H1 (cell line): ENCODE measurements around the gene IGF2R. TPM values are rescaled to one million over a fixed set of nuclear protein-coding genes. Genes with fewer than 3 reads are reported as not detected.

ENCODE experiments used
- CTCF ChIA-PET: fragments of 300-600 bp; sonication (Branson Sonifier 250); formaldehyde crosslinking; loops from one replicate; lab custom pipeline; 2021; ENCODE audit not compliant: partially characterized antibody; lab: Charles Lee
- POLR2A ChIA-PET: fragments of 300-600 bp; sonication (Branson Sonifier 250); formaldehyde crosslinking; loops from one replicate; lab custom pipeline; 2021; ENCODE audit warnings: inconsistent platforms; ENCODE audit not compliant: partially characterized antibody; lab: Charles Lee
- DNase-seq, 2 experiments: peaks; one replicate each; pipeline versions ENCODE4 v3.0.0 to v3.0.0-alpha.2; 2010 to 2022; ENCODE audit warnings: low spot score in 2 of 2, low read depth in 1 of 2, mixed read lengths in 1 of 2
- FAIRE-seq: peaks from 2 replicates; lab custom pipeline; 2011; peaks lifted over from hg19 to GRCh38; lab: Jason Lieb, UNC
- H2AFZ ChIP-seq: 2 replicates; pipeline ENCODE4 v1.8.1; 2012; ENCODE audit warnings: low read length, inconsistent platforms
- H2AK5ac ChIP-seq: 2 replicates; pipeline ENCODE4 v1.6.1; 2013; ENCODE audit warnings: low read depth, low read length
- H2BK120ac ChIP-seq: replicated peaks from 2 replicates; pipeline ENCODE3; 2013; ENCODE audit warnings: low read depth, low read length, inconsistent platforms
- H2BK12ac ChIP-seq: 2 replicates; pipeline ENCODE4 v1.6.1; 2013; ENCODE audit warnings: low read depth, low read length
- H2BK15ac ChIP-seq: 2 replicates; pipeline ENCODE4 v1.6.1; 2013; ENCODE audit warnings: low read length
- H2BK20ac ChIP-seq: 2 replicates; pipeline ENCODE4 v1.6.1; 2013; ENCODE audit warnings: low read length
- H2BK5ac ChIP-seq: 2 replicates; pipeline ENCODE4 v1.6.1; 2013; ENCODE audit warnings: low read depth, low read length
- H3K14ac ChIP-seq: 2 replicates; pipeline ENCODE4 v1.6.1; 2013; ENCODE audit warnings: inconsistent platforms; ENCODE audit not compliant: insufficient read length
- H3K18ac ChIP-seq: 2 replicates; pipeline ENCODE4 v1.6.1; 2013; ENCODE audit warnings: low read length; ENCODE audit errors: extremely low read depth
- H3K23ac ChIP-seq: 2 replicates; pipeline ENCODE4 v1.6.1; 2013; ENCODE audit warnings: inconsistent platforms; ENCODE audit not compliant: insufficient read length
- H3K23me2 ChIP-seq: 2 replicates; pipeline ENCODE4 v1.6.1; 2013; ENCODE audit warnings: low read depth, low read length
- H3K27ac ChIP-seq: 2 replicates; pipeline ENCODE4 v1.6.1; 2011; ENCODE audit warnings: low read depth, low read length, inconsistent platforms
- H3K27me3 ChIP-seq, 4 experiments: replicated peaks in 1 of 4; 1 replicate in 1 of 4; 2 replicates in 3 of 4; pipeline versions ENCODE4 v1.6.1 to v1.8.1; 2011 to 2013; ENCODE audit warnings: low read length in 3 of 4, mild to moderate bottlenecking in 3 of 4, inconsistent platforms in 2 of 4, mixed read lengths in 2 of 4, moderate library complexity in 1 of 4; ENCODE audit not compliant: control insufficient read depth in 3 of 4, insufficient read depth in 3 of 4; ENCODE audit errors: extremely low read depth in 1 of 4
- H3K36me3 ChIP-seq, 4 experiments: 2 replicates each; pipeline versions ENCODE4 v1.6.1 to v1.8.1; 2011 to 2013; ENCODE audit warnings: mild to moderate bottlenecking in 4 of 4, low read length in 3 of 4, moderate library complexity in 2 of 4, control low read depth in 1 of 4, inconsistent platforms in 1 of 4; ENCODE audit not compliant: insufficient read depth in 4 of 4, control insufficient read depth in 2 of 4
- H3K4ac ChIP-seq: replicated peaks from 2 replicates; pipeline ENCODE3; 2013; ENCODE audit warnings: low read length, low read depth, mixed read lengths, inconsistent platforms; ENCODE audit not compliant: insufficient read length
- H3K4me1 ChIP-seq, 4 experiments: replicated peaks in 1 of 4; 1 replicate in 1 of 4; 2 replicates in 3 of 4; pipeline versions ENCODE4 v1.6.1 to v1.8.1; 2011 to 2013; ENCODE audit warnings: low read length in 3 of 4, inconsistent platforms in 2 of 4, mixed read lengths in 1 of 4; ENCODE audit not compliant: insufficient read depth in 4 of 4, control insufficient read depth in 3 of 4
- H3K4me2 ChIP-seq, 2 experiments: 2 replicates each; pipeline versions ENCODE4 v1.6.1 to v1.8.1; 2011 to 2013; ENCODE audit warnings: low read depth in 2 of 2, low read length in 2 of 2, control low read depth in 1 of 2, inconsistent platforms in 1 of 2, mild to moderate bottlenecking in 1 of 2; ENCODE audit not compliant: insufficient read depth in 1 of 2
- H3K4me3 ChIP-seq, 4 experiments: fragments of 200-600, 300-600 bp in 1 of 4; sonication (generic), shearing (Covaris generic), sonication (Bioruptor Twin) in 1 of 4; 2 replicates each; pipeline versions ENCODE4 v1.5.1 to v1.8.1; 2011 to 2016; ENCODE audit warnings: low read length in 4 of 4, low read depth in 3 of 4, control low read depth in 2 of 4, inconsistent platforms in 2 of 4, mild to moderate bottlenecking in 2 of 4, mixed read lengths in 1 of 4, moderate library complexity in 1 of 4; ENCODE audit not compliant: insufficient read depth in 2 of 4; ENCODE audit errors: extremely low read depth in 1 of 4
- H3K56ac ChIP-seq: replicated peaks from 2 replicates; pipeline ENCODE3; 2013; ENCODE audit warnings: low read depth, mild to moderate bottlenecking, mixed read lengths, low read length, inconsistent platforms; ENCODE audit not compliant: insufficient read length
- H3K79me1 ChIP-seq: 2 replicates; pipeline ENCODE4 v1.6.1; 2013; ENCODE audit warnings: low read depth, low read length, control low read depth
- H3K79me2 ChIP-seq, 2 experiments: 2 replicates each; pipeline versions ENCODE4 v1.6.1 to v1.8.1; 2012 to 2013; ENCODE audit warnings: low read length in 2 of 2, mild to moderate bottlenecking in 2 of 2, inconsistent platforms in 1 of 2; ENCODE audit not compliant: insufficient read depth in 2 of 2, control insufficient read depth in 1 of 2
- H3K9ac ChIP-seq, 4 experiments: replicated peaks in 1 of 4; 1 replicate in 1 of 4; 2 replicates in 3 of 4; pipeline versions ENCODE4 v1.6.1 to v1.8.1; 2011 to 2013; ENCODE audit warnings: low read depth in 3 of 4, low read length in 3 of 4, control low read depth in 2 of 4, mild to moderate bottlenecking in 2 of 4, moderate library complexity in 2 of 4, inconsistent platforms in 1 of 4; ENCODE audit errors: extremely low read depth in 1 of 4
- H3K9me3 ChIP-seq, 2 experiments: 2 replicates each; pipeline versions ENCODE4 v1.6.1 to v1.8.1; 2012 to 2013; ENCODE audit warnings: mild to moderate bottlenecking in 2 of 2, moderate library complexity in 2 of 2, control low read depth in 1 of 2, inconsistent platforms in 1 of 2, low read depth in 1 of 2, low read length in 1 of 2, mixed read lengths in 1 of 2; ENCODE audit not compliant: insufficient read depth in 2 of 2
- H4K20me1 ChIP-seq, 2 experiments: replicated peaks in 1 of 2; 2 replicates each; pipeline versions ENCODE3 to v1.8.1; 2011 to 2013; ENCODE audit warnings: inconsistent platforms in 2 of 2, low read length in 2 of 2, mild to moderate bottlenecking in 1 of 2; ENCODE audit not compliant: insufficient read depth in 2 of 2, control insufficient read depth in 1 of 2
- H4K5ac ChIP-seq: 2 replicates; pipeline ENCODE4 v1.6.1; 2013; ENCODE audit warnings: low read length, low read depth, mixed read lengths, inconsistent platforms; ENCODE audit not compliant: insufficient read length
- H4K8ac ChIP-seq: 2 replicates; pipeline ENCODE4 v1.8.0; 2013; ENCODE audit warnings: mild to moderate bottlenecking, moderate library complexity, low read length, inconsistent platforms; ENCODE audit not compliant: insufficient read depth; ENCODE audit errors: extremely low read depth
- H4K91ac ChIP-seq: replicated peaks from 2 replicates; pipeline ENCODE3; 2013; ENCODE audit warnings: low read length, mixed read lengths, inconsistent platforms; ENCODE audit not compliant: insufficient read length
- FOSL1 ChIP-seq: IDR thresholded peaks from 2 replicates; pipeline ENCODE4 v1.6.1; 2011; ENCODE audit warnings: mild to moderate bottlenecking, low read depth, low read length, moderate library complexity; ENCODE audit not compliant: insufficient read depth
- GABPA ChIP-seq: IDR thresholded peaks from 2 replicates; pipeline ENCODE4 v1.6.1; 2011; ENCODE audit warnings: mild to moderate bottlenecking, low read length, moderate library complexity, borderline replicate concordance; ENCODE audit not compliant: insufficient read depth
- KDM5A ChIP-seq: fragments of 200-600 bp; IDR thresholded peaks from 2 replicates; pipeline ENCODE4 v1.7.1; 2012; ENCODE audit warnings: mild to moderate bottlenecking, low read length, inconsistent platforms, mixed read lengths
- NRF1 ChIP-seq: IDR thresholded peaks from 2 replicates; pipeline ENCODE4 v1.6.1; 2011; ENCODE audit warnings: mild to moderate bottlenecking, low read depth, low read length, improper control_type of control experiment
- POLR2A ChIP-seq, 2 experiments: IDR thresholded peaks; 1 replicate in 1 of 2; 2 replicates in 1 of 2; pipeline ENCODE4 v1.6.1; 2011; ENCODE audit warnings: low read depth in 2 of 2, low read length in 2 of 2, mild to moderate bottlenecking in 2 of 2; ENCODE audit errors: control extremely low read depth in 1 of 2
- RFX5 ChIP-seq: IDR thresholded peaks from 2 replicates; pipeline ENCODE4 v1.6.1; 2011; ENCODE audit warnings: low read depth, low read length, improper control_type of control experiment, borderline replicate concordance
- SP4 ChIP-seq: IDR thresholded peaks from 2 replicates; pipeline ENCODE4 v1.6.1; 2012; ENCODE audit warnings: low read length, inconsistent platforms
- SUZ12 ChIP-seq: fragments of 200-600 bp; sonication (generic); IDR thresholded peaks from 2 replicates; pipeline ENCODE4 v1.6.1; 2012; ENCODE audit warnings: mild to moderate bottlenecking, inconsistent platforms, low read length, moderate library complexity, mixed read lengths
- TAF1 ChIP-seq: IDR thresholded peaks from 2 replicates; pipeline ENCODE4 v1.6.1; 2011; ENCODE audit warnings: mild to moderate bottlenecking, low read depth, low read length
- TBP ChIP-seq: IDR thresholded peaks from 2 replicates; pipeline ENCODE4 v1.6.1; 2011; ENCODE audit warnings: low read depth, low read length, improper control_type of control experiment
- YY1 ChIP-seq: IDR thresholded peaks from 2 replicates; pipeline ENCODE4 v1.6.1; 2011; ENCODE audit warnings: low read depth, mild to moderate bottlenecking, low read length
- WGBS, 2 experiments: shearing (Covaris generic) in 1 of 2; methylation state at CpG; one replicate each; pipeline versions ENCODE4 v1.1.6 to v1.1.7; 2013 to 2015; ENCODE audit warnings: low lambda C conversion rate in 2 of 2, mixed read lengths in 2 of 2, inconsistent platforms in 1 of 2, low coverage in 1 of 2, missing lambda C conversion rate in 1 of 2; ENCODE audit not compliant: insufficient replicate concordance in 2 of 2, insufficient coverage in 1 of 2, insufficient read length in 1 of 2; ENCODE audit errors: extremely low coverage in 1 of 2, missing lambda C conversion rate in 1 of 2; 5-methylcytosine and 5-hydroxymethylcytosine counted together
- polyA plus RNA-seq, 7 experiments: library from polyadenylated mRNA; depleted of rRNA in 3 of 7; stranded (reverse) in 5 of 7; unstranded in 2 of 7; fragments of >200 nt in 5 of 7; fragments of 200-250 nt in 2 of 7; gene quantifications; 1 replicate in 5 of 7; 2 replicates in 1 of 7; 4 replicates in 1 of 7; pipeline versions ENCODE4 v1.2.1 to v1.2.3, GENCODE V29; 2011 to 2013; ENCODE audit warnings: missing spikeins in 2 of 7, mixed read lengths in 2 of 7
- total RNA-seq: library from RNA; stranded (reverse); fragmentation: NEBNext Ultra II Directional; extraction: Animal tissue kit (Norgen Biotek cat#: 25700); gene quantifications from 2 replicates; pipeline ENCODE4 v1.2.1, GENCODE V29; 2021
- TF ChIP-seq, protein P1 (sequence below), 3 experiments: IDR thresholded peaks; 1 replicate in 2 of 3; 2 replicates in 1 of 3; pipeline versions ENCODE4 v1.5.1 to v1.6.1; 2011; ENCODE audit warnings: low read length in 3 of 3, mild to moderate bottlenecking in 3 of 3, inconsistent platforms in 2 of 3, low read depth in 1 of 3, moderate library complexity in 1 of 3; ENCODE audit not compliant: insufficient read depth in 1 of 3; ENCODE audit errors: control extremely low read depth in 1 of 3

IGF2R gene
- total and polyA plus RNA-seq, 2 of the 8 experiments (the other 6 are each of a cell fraction or from before 2014, with no cell fraction given) = 20.6 to 74.1 TPM

DNA sequence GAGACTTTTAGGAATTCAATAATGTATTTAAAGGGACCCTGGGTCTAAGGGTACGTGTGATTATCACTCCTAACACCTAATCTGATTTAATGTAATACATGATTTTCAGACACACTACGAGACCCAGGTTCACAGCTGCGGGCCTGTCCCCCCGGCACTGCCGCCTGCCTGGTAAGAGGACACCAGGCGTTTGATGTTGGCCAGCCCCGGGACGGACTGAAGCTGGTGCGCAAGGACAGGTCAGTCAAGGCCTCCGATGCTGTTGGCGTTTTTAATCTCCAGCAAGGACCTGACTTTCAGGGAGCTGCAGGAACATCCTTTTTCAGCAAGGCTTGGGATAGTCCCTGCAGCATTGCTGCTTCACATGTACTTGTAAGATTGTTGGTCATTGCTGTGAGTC, 58.2 kb downstream of the IGF2R start:
- Histone ChIP-seq H3K9me3 (no peaks in the 10 kb centered on the region), H3K9ac (no peak overlapping the region), H3K27me3 (no peaks in the 10 kb centered on the region), H3K4ac (no peak overlapping the region), H2BK120ac (no peak overlapping the region), H3K4me1 (no peaks in the 10 kb centered on the region), H3K4me2 (no peak overlapping the region), H3K56ac (no peak overlapping the region), H3K79me2 (no peaks in the 10 kb centered on the region), H2BK5ac (no peak overlapping the region), H2BK20ac (no peak overlapping the region), H3K36me3 (peaks cover 7 to 52% (median 40%) of the 10 kb centered on the region in 4 experiments; a peak in 7 of 8 replicates), H2BK15ac (no peak overlapping the region), H2BK12ac (no peak overlapping the region), H3K14ac (no peak overlapping the region), H4K91ac (no peak overlapping the region), H4K20me1 (peaks cover 2 to 4% of the 10 kb centered on the region in 2 experiments), H3K23me2 (no peaks in the 10 kb centered on the region), H3K23ac (no peak overlapping the region), H3K4me3 (no peak overlapping the region), H3K79me1 (peaks cover 2% of the 10 kb centered on the region), H3K18ac (no peak overlapping the region), H2AFZ (no peak overlapping the region), H4K8ac (no peak overlapping the region), H2AK5ac (no peak overlapping the region), H4K5ac (no peak overlapping the region), H3K27ac (no peak overlapping the region)
- FAIRE-seq = no peak
- no peak for DNase-seq
- ChIA-PET CTCF (interaction anchor here (1.3 to 1.5 kb wide), 4 partner anchors 13 to 163 kb away, joined by 3 to 6 read pairs (median 4); no protein-coding TSS in a partner anchor), POLR2A (no interaction called here)
- 92% methylated on average over 11 of the region's 11 CpGs; no CpG with 5 or more reads in 1 of the 2 experiments for WGBS, 2 experiments
- TF ChIP-seq, protein P1, sequence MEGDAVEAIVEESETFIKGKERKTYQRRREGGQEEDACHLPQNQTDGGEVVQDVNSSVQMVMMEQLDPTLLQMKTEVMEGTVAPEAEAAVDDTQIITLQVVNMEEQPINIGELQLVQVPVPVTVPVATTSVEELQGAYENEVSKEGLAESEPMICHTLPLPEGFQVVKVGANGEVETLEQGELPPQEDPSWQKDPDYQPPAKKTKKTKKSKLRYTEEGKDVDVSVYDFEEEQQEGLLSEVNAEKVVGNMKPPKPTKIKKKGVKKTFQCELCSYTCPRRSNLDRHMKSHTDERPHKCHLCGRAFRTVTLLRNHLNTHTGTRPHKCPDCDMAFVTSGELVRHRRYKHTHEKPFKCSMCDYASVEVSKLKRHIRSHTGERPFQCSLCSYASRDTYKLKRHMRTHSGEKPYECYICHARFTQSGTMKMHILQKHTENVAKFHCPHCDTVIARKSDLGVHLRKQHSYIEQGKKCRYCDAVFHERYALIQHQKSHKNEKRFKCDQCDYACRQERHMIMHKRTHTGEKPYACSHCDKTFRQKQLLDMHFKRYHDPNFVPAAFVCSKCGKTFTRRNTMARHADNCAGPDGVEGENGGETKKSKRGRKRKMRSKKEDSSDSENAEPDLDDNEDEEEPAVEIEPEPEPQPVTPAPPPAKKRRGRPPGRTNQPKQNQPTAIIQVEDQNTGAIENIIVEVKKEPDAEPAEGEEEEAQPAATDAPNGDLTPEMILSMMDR (IDR thresholded peaks at IDR 0.05; ENCODE audit: control extremely low read depth in 1 of 3, insufficient read depth in 1 of 3, low read depth in 1 of 3, low read length in 3 of 3) = no peak
- no peak for TF ChIP-seq GABPA
- TF ChIP-seq RFX5 = no peak
- TF ChIP-seq NRF1 = no peak
- TF ChIP-seq YY1 = no peak
- no peak for TF ChIP-seq FOSL1
- TF ChIP-seq POLR2A (IDR thresholded peaks at IDR 0.05; ENCODE audit: control extremely low read depth in 1 of 2, low read depth in 2 of 2, low read length in 2 of 2) = no peak
- no peak for TF ChIP-seq TBP
- no peak for TF ChIP-seq TAF1
- TF ChIP-seq KDM5A = no peak
- TF ChIP-seq SP4 = no peak
- TF ChIP-seq SUZ12 = no peak
